Glomerular visceral epithelial cell (primary cell): ENCODE data around the gene RPTOR.

Experiments
- DNase-seq: peaks from one replicate; pipeline ENCODE4 v3.0.0-alpha.2; 2016; ENCODE audit errors: extremely low spot score

The RPTOR gene

GRCh38 chr17:80947200-80947940, 402.7 kb downstream of the RPTOR start:
- DNase-seq, result no peak

GRCh38 chr17:80948019-80948975, 403.7 kb downstream of the RPTOR start:
- DNase-seq, result no peak

- no peak for DNase-seq
Measured at GRCh38 chr17:80948976-80949450, 404.4 kb downstream of the RPTOR start.

GRCh38 chr17:80949451-80950421, 405.1 kb downstream of the RPTOR start:
- DNase-seq, result no peak

DNA sequence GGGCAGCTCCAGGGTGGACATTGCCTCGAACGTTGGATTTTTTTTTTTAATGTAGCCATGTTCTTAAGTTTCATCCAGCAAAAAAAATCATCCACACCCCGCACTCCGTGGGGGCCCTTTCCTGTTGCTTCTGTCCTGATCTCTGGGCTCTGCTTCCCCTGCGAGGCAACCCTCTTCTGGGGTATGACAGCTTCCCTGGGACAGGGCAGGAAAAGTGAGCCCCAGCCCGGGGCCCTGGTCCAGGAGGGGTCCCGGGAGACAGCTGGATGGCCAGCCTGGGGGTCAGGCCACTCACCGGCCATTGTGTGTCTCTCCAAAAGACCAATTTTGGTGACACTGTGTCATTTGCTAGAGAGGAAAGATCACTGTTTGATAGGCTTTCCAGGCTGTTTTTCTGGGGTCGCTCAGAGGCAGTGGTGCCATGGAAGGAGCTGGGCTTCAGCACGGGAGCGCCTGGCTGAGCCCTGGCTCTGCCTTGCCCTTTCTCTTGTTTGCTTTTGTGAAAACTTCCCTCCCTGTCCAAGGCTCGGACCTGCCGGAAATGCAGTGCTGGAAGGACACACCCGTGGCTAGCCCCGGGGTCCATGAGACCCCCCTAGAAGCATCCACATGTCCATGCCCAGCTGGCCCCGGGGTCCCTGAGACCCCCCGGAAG, 406.0 kb downstream of the RPTOR start:
- DNase-seq, result no peak

- DNase-seq, result no peak
Measured at GRCh38 chr17:80951121-80952090, 406.8 kb downstream of the RPTOR start.

- no peak for DNase-seq
Measured at GRCh38 chr17:80952291-80952690, 407.7 kb downstream of the RPTOR start.

- DNase-seq, result no peak
Measured at GRCh38 chr17:80953471-80954315, 409.1 kb downstream of the RPTOR start.

DNA sequence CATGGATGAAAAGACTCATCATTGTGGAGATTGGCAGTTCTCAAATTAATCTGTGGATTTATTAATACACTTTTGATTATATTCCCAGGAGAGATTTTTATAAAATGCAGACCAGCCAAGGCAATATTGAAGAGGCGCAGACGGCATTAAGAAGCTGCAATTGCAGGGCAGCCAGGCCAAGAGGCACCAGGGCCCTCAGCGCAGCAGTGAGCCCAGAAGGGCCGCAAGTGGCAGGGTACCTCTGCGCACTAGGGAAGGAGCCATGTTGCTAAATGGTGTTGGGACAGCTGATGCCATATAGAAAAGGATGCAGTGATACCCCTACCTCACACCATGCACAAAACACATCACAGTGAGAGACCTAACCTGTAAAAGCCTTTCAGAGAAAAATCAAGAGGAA, 410.4 kb downstream of the RPTOR start:
- DNase-seq, result no peak

DNA sequence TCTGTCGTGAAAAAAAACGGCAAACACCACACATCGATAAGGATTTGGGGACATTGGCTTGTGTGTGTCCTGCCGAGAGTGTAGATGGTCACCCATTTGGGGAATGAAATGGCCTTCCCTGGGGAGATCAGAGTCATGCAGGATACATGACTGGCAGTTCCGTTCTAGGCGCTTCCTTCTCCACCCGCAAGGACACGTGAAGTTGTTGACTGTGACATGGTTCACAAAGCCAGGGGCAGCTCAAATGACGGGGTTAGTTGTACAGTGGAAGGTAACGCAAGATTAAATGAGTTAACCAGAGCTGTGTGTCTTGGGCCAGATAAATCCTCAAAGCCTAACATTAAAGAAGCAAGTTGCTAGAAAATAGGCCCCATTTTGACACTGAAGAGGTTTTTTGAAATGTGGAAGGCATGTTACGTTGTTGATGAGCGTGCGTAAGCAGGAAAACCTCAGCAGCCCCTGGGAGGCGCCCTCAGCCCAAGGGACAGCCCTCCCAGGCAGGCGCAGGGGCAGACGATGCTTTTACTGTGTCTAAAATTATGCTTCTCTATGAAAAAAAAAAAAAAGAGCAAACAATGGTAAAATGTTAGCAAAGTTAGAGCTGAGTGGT, 411.1 kb downstream of the RPTOR start:
- no peak for DNase-seq

DNA sequence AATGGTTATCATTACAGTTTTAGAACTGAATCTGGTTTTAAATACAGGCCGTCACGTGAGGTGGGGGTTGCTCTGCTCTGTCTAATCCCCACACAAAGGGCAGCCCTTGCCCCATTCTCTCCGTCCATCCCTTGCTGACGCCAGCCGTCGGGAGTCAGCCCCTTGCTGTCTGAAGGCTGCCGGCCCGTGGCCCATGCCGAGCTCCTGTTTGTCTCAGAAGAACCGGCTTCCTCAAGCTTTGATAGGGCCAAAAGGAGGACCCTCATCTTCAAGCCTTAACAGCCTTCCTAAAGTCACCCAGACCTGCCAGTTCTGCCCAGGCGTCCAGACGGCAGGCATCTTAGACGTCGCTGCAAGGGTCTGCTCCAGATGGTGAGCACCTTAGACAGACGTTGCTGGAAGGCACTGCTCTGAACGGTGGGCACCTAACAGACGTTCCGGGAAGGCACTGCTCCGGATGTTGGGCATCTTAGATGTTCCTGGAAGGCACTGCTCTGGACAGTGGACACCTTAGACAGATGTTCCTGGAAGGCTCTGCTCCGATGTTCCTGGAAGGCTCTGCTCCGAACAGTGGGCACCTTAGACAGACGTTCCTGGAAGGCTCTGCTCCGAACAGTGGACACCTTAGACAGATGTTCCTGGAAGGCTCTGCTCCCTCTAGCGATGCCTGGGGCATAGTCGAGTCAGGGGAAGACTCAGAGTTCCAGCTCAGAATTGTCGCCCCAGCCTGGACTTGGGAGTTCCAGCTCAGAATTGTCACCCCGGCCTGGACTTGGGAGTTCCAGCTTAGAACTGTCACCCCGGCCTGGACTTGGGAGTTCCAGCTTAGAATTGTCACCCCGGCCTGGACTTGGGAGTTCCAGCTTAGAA, 411.9 kb downstream of the RPTOR start:
- no peak for DNase-seq

- DNase-seq, result no peak
Measured at GRCh38 chr17:80957461-80957941, 412.9 kb downstream of the RPTOR start.

- no peak for DNase-seq
Measured at GRCh38 chr17:80959330-80960036, 414.8 kb downstream of the RPTOR start.

DNA sequence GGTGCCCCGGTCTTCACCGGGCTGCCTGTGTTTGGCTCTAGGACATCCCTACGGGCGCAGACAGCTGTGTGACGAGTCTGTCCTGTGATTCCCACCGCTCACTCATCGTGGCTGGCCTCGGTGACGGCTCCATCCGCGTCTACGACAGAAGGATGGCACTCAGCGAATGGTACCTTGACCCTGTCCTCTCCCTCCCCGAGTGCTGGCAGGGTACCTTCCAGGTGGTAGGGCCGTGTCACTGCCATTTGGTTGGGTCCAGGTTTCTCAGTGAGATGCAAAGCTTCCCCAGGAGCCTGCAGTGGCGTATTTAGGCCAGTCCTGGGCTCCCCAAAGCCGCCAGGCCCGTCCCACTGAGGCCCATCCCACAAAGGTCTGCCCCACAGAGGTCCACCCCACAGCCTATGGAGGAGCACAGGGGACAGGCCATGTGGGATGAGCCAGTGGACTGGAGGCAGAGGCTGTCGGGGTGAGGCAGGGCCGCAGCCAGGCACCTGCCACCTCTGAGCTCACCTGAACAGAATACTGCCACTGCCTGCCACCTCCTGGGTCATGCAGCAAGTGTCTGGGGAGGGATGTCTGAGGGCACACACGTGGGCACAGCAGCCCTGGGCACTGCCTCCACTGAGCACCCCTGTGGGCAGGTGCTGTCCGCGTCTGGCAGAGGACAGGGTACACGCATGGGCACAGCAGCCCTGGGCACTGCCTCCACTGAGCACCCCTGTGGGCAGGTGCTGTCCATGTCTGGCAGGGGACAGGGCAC, 415.6 kb downstream of the RPTOR start:
- no peak for DNase-seq

DNA sequence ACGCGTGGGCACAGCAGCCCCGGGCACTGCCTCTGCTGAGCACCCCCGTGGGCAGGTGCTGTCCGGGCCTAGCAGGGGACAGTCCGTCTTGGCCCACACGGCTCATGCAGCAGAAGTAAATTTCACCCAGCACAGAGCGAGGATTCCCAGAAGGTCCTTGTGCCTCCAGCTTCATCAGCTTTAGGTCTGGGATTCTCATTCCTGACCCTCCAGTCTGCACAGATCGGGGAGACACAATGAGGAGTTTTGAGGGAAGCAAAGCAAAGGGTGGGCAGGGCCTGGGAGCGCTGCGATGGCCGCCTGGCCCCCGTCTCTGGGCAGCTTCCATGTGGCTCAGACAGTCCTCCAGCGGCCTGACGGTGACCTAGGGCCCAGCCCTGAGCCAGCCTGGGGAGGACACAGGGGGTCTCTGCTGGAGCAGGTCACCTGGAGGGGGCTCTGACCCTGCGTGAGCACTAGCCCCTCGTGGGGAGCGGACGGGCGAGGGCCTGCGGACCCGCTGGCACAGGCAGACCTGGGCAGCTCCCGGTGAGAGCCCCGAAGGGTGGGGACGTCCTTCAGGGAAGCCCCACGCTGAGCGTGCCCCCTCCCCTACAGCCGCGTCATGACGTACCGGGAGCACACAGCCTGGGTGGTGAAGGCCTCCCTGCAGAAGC, 416.3 kb downstream of the RPTOR start:
- DNase-seq, result no peak
